ENCODE results near the gene TPCN1. TPM values are rescaled to one million over a fixed set of nuclear protein-coding genes. Genes with fewer than 3 reads are reported as not detected.

Gene TPCN1
- total and polyA plus RNA-seq, 2 of the 8 experiments (the other 6 are each of a cell fraction or from before 2014, with no cell fraction given) = 14.9 to 21.4 TPM

DNA sequence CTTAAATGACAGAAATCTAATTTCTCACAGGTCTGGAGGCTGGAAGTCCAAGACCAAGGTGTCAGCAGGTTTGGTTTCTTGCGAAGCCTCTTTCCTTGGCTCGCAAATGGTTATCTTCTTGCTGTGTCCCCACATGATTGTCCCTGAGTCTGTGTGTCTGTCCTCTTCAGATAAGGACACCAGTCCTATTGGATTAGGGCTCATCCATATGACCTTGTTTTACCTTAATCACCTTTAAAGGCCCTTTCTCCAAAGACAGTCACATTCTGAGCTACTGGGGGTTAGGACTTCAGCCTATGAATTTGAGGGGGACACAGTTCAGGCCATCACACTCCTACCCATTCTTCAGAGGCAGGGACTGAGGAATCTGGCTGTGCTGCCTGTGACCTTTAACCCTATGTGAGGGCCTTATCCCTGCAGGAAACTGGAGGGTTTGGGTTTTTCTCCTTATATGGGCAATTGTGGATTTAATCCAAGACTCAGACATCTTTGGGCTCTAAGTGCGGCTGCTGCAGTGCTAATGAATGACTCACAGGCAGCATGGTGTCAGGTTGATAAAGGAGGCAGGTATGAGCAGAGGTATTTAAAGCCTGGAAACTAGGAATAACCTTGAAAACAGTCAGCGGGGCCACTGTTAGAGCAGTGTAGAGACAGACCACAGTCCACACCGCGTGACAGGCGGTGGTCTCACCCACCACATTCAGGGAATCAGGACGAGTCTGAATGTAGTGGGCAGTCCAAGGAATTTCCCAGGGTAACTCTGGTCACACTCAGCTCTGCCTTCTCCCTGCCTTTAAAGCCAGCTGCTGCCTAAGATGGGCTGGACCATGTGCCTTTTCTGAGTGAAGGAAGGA is 10.2 kb downstream of the TPCN1 start:
- Histone ChIP-seq H3K36me3 (ENCODE audit: control insufficient read depth in 2 of 4, insufficient read depth in 4 of 4, low read length in 3 of 4) (peaks cover 2 to 18% (median 9%) of the 10 kb centered on the region in 4 experiments; a peak in 5 of 8 replicates), H4K20me1 (replicated peaks in 1 of 2; ENCODE audit: control insufficient read depth in 1 of 2, insufficient read depth in 2 of 2, low read length in 2 of 2) (peaks cover 0 to 2% of the 10 kb centered on the region in 2 experiments), H3K9me3 (ENCODE audit: insufficient read depth in 2 of 2, low read depth in 1 of 2, low read length in 1 of 2) (no peaks in the 10 kb centered on the region; a peak in 1 of 4 replicates), H2BK120ac (replicated peaks; ENCODE audit: low read depth, low read length) (no peak overlapping the region), H3K27me3 (replicated peaks in 1 of 4; ENCODE audit: control insufficient read depth in 3 of 4, extremely low read depth in 1 of 4, insufficient read depth in 3 of 4, low read length in 3 of 4) (no peaks in the 10 kb centered on the region; a peak in 1 of 7 replicates), H3K23ac (ENCODE audit: insufficient read length) (no peak overlapping the region), H4K8ac (ENCODE audit: extremely low read depth, insufficient read depth, low read length) (no peak overlapping the region), H2AFZ (ENCODE audit: low read length) (no peak overlapping the region), H2BK5ac (ENCODE audit: low read depth, low read length) (peak overlapping the region; percentile 88; the same call in 1 of the 2 replicates), H3K56ac (replicated peaks; ENCODE audit: insufficient read length, low read depth, low read length) (no peak overlapping the region), H3K23me2 (ENCODE audit: low read depth, low read length) (no peaks in the 10 kb centered on the region; the same call in 1 of the 2 replicates), H2BK12ac (ENCODE audit: low read depth, low read length) (peak overlapping the region; percentile 34; the same call in 1 of the 2 replicates), H2BK20ac (ENCODE audit: low read length) (no peak overlapping the region), H3K4me3 (ENCODE audit: extremely low read depth in 1 of 4, insufficient read depth in 2 of 4, low read depth in 3 of 4, low read length in 4 of 4) (no peak overlapping the region), H3K79me1 (ENCODE audit: low read depth, low read length) (no peaks in the 10 kb centered on the region), H4K5ac (ENCODE audit: insufficient read length, low read depth, low read length) (no peak overlapping the region), H3K9ac (replicated peaks in 1 of 4; ENCODE audit: extremely low read depth in 1 of 4, low read depth in 3 of 4, low read length in 3 of 4) (no peak overlapping the region), H4K91ac (replicated peaks; ENCODE audit: insufficient read length, low read length) (no peak overlapping the region), H3K4me2 (ENCODE audit: insufficient read depth in 1 of 2, low read depth in 2 of 2, low read length in 2 of 2) (no peak overlapping the region; a peak in 1 of 4 replicates), H3K14ac (ENCODE audit: insufficient read length) (no peak overlapping the region), H3K4ac (replicated peaks; ENCODE audit: insufficient read length, low read depth, low read length) (no peak overlapping the region), H3K79me2 (ENCODE audit: control insufficient read depth in 1 of 2, insufficient read depth in 2 of 2, low read length in 2 of 2) (no peaks in the 10 kb centered on the region), H2BK15ac (ENCODE audit: low read length) (no peak overlapping the region), H3K18ac (ENCODE audit: extremely low read depth, low read length) (peak overlapping the region; percentile 4; the same call in 1 of the 2 replicates), H3K4me1 (replicated peaks in 1 of 4; ENCODE audit: control insufficient read depth in 3 of 4, insufficient read depth in 4 of 4, low read length in 3 of 4) (peaks cover 9 to 20% (median 20%) of the 10 kb centered on the region in 4 experiments), H3K27ac (ENCODE audit: low read depth, low read length) (peak overlapping the region; percentile 27; the same call in 1 of the 2 replicates), H2AK5ac (ENCODE audit: low read depth, low read length) (no peak overlapping the region; the same call in 1 of the 2 replicates)
- ChIA-PET CTCF (ENCODE audit: partially characterized antibody) (interaction anchor here (1.0 to 2.6 kb wide), 7 partner anchors 8 to 194 kb away, joined by 3 to 9 read pairs (median 5); no protein-coding TSS in a partner anchor), POLR2A (ENCODE audit: partially characterized antibody) (interaction anchor here (0.7 to 2.4 kb wide), 3 partner anchors 10 to 19 kb away, joined by 3 to 15 read pairs (median 3); partner anchors contain the start of gene TPCN1)
- WGBS, 2 experiments (ENCODE audit: extremely low coverage in 1 of 2, insufficient coverage in 1 of 2, insufficient read length in 1 of 2, insufficient replicate concordance in 2 of 2, low coverage in 1 of 2, low lambda C conversion rate in 2 of 2, missing lambda C conversion rate in 1 of 2) = 89% methylated on average over 8 of the region's 8 CpGs; no CpG with 5 or more reads in 1 of the 2 experiments
- no peak for DNase-seq (ENCODE audit: low read depth in 1 of 2, low spot score in 2 of 2)
- FAIRE-seq = no peak
- TF ChIP-seq POLR2AphosphoS5 (IDR thresholded peaks at IDR 0.05; ENCODE audit: low read depth, low read length) (peak; percentile 49; the same call in 1 of the 2 replicates), SUZ12 (IDR thresholded peaks at IDR 0.05; ENCODE audit: low read length) (no peak), ASH2L (IDR thresholded peaks at IDR 0.05; ENCODE audit: low read length) (peak; percentile 20), KDM5A (IDR thresholded peaks at IDR 0.05; ENCODE audit: low read length) (no peak), EGR1 (IDR thresholded peaks at IDR 0.05; ENCODE audit: borderline replicate concordance, low read depth, low read length) (no peak), YY1 (IDR thresholded peaks at IDR 0.05; ENCODE audit: low read depth, low read length) (no peak), EP300 (IDR thresholded peaks at IDR 0.05; ENCODE audit: borderline replicate concordance in 1 of 2, low read depth in 2 of 2, low read length in 2 of 2) (peak in 1 of 2 experiments; percentile 19; a peak in 1 of 3 replicates), PHF8 (conservative IDR thresholded peaks at IDR 0.05; ENCODE audit: low read depth, low read length) (no peak), ZNF274 (IDR thresholded peaks at IDR 0.05; ENCODE audit: borderline replicate concordance, extremely low read depth, low read length) (no peak)
- TF ChIP-seq, protein P1, sequence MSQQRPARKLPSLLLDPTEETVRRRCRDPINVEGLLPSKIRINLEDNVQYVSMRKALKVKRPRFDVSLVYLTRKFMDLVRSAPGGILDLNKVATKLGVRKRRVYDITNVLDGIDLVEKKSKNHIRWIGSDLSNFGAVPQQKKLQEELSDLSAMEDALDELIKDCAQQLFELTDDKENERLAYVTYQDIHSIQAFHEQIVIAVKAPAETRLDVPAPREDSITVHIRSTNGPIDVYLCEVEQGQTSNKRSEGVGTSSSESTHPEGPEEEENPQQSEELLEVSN (IDR thresholded peaks at IDR 0.05) = no peak

All from H1 (cell line).